NCI-H2107 treated with DMSO at 0.1 percent for 48 hours (cell line): Measurements from ENCODE around the gene TMEM238L.

Source experiments
- DNase-seq: peaks from one replicate; lab custom pipeline; 2025; ENCODE audit not compliant: unreplicated experiment; lab: John Stamatoyannopoulos, UW

The TMEM238L gene

GRCh38 chr17:10775740-10776356, 28.1 kb downstream of the TMEM238L start:
- no peak for DNase-seq

GRCh38 chr17:10775058-10775457, 28.8 kb downstream of the TMEM238L start:
- DNase-seq: no peak

- DNase-seq: no peak
Observed at GRCh38 chr17:10773391-10773790, 30.5 kb downstream of the TMEM238L start.

- no peak for DNase-seq
Observed at GRCh38 chr17:10772425-10773380, 31.2 kb downstream of the TMEM238L start.

- no peak for DNase-seq
Observed at GRCh38 chr17:10771148-10771547, 32.8 kb downstream of the TMEM238L start.

- DNase-seq: no peak
Observed at GRCh38 chr17:10769840-10770239, 34.1 kb downstream of the TMEM238L start.

- no peak for DNase-seq
Observed at GRCh38 chr17:10768750-10769251, 35.1 kb downstream of the TMEM238L start.

- no peak for DNase-seq
Observed at GRCh38 chr17:10767232-10767631, 36.7 kb downstream of the TMEM238L start.

GRCh38 chr17:10762037-10762436, 41.9 kb downstream of the TMEM238L start:
- DNase-seq: no peak

- no peak for DNase-seq
Observed at GRCh38 chr17:10761281-10761680, 42.6 kb downstream of the TMEM238L start.

- no peak for DNase-seq
Observed at GRCh38 chr17:10758062-10758461, 45.8 kb downstream of the TMEM238L start.

- DNase-seq: no peak
Observed at GRCh38 chr17:10757647-10758046, 46.3 kb downstream of the TMEM238L start.

GRCh38 chr17:10757067-10757466, 46.8 kb downstream of the TMEM238L start:
- no peak for DNase-seq

GRCh38 chr17:10756619-10757018, 47.3 kb downstream of the TMEM238L start:
- no peak for DNase-seq

GRCh38 chr17:10756185-10756584, 47.7 kb downstream of the TMEM238L start:
- DNase-seq: no peak

- DNase-seq: no peak
Observed at GRCh38 chr17:10755592-10756127, 48.2 kb downstream of the TMEM238L start.

- no peak for DNase-seq
Observed at GRCh38 chr17:10754861-10755591, 48.9 kb downstream of the TMEM238L start.

- no peak for DNase-seq
Observed at GRCh38 chr17:10754109-10754508, 49.8 kb downstream of the TMEM238L start.

- DNase-seq: no peak
Observed at GRCh38 chr17:10752696-10753095, 51.2 kb downstream of the TMEM238L start.

- DNase-seq: no peak
Observed at GRCh38 chr17:10751563-10751962, 52.3 kb downstream of the TMEM238L start.

- no peak for DNase-seq
Observed at GRCh38 chr17:10750210-10750609, 53.7 kb downstream of the TMEM238L start.
